Measurements from ENCODE around the gene CYFIP2.

The CYFIP2 gene

GRCh38 chr5:157253547-157253946 lies 12.4 kb upstream of the CYFIP2 start:
- peak in 34 of 58 donors; percentile 8 to 60 (median 33) for DNase-seq

DNA sequence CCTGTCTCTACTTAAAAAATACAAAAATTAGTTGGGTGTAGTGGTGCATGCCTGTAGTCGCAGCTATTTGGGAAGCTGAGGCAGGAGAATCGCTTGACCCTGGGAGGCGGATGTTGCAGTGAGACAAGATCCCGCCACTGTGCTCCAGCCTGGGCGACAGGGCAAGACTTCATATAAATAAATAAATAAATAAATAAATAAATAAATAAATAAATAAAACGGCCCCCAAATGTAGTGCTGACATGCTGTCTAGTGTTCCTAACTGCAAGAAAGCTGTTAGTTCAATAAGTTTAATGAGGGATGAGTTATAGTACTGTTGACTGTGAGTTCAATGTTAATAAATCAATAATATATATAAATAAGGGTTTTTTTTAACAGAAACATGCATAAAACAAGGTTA lies 7.5 kb upstream of the CYFIP2 start:
- DNase-seq: no peak

GRCh38 chr5:157259699-157260098 lies 6.2 kb upstream of the CYFIP2 start:
- no peak for DNase-seq

- DNase-seq: no peak
These were observed 2.3 kb upstream of the CYFIP2 start for GRCh38 chr5:157263496-157264090.

- peak in 4 of 58 donors; percentile 25 to 56 (median 52) for DNase-seq
These were observed 524 bp downstream of the CYFIP2 start for GRCh38 chr5:157266286-157267007.

GRCh38 chr5:157267025-157267424 lies 1.1 kb downstream of the CYFIP2 start:
- DNase-seq: no peak

- DNase-seq: peak in 11 of 58 donors; percentile 16 to 67 (median 36)
These were observed 2.0 kb downstream of the CYFIP2 start for GRCh38 chr5:157267761-157268480.

- DNase-seq: no peak
These were observed 3.3 kb downstream of the CYFIP2 start for GRCh38 chr5:157269165-157269671.

GRCh38 chr5:157269761-157270272 lies 3.9 kb downstream of the CYFIP2 start:
- no peak for DNase-seq

GRCh38 chr5:157270771-157271170 lies 4.8 kb downstream of the CYFIP2 start:
- no peak for DNase-seq

GRCh38 chr5:157271740-157272271 lies 5.9 kb downstream of the CYFIP2 start:
- no peak for DNase-seq

GRCh38 chr5:157273131-157273556 lies 7.2 kb downstream of the CYFIP2 start:
- no peak for DNase-seq

- no peak for DNase-seq
These were observed 9.5 kb downstream of the CYFIP2 start for GRCh38 chr5:157275403-157275802.

DNA sequence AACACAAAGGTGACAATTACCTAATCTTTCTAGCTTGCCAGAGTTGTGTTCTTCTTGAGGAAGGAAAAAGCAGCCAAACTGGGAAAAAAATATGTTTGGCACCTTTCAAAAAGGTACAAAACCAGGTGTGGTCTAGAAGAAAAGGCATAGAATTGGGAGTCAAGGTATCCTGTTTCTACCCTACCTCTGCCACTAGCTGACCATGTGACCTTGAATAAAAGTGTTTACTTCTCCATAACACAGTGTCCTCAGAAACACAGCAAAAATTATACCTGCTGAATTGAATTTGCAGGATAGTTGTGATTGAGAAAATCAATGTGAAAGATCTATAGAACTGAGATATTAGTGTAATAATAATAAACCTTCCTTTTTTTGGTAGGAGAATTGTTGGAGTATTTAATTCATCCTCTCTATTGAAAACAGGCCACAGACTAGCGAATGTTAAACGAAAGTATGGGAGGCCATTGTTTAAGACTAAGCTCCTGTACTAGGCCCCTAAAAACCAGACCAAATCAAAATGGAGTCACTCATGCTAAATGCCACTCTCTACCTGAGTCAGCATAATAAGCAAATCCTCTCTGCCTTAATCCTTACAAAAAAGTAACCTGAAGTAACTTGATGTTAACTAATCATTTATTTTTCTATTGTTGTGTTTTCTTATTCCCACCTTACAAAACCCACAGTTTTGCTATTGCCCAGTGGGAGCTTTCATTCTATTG lies 12.6 kb downstream of the CYFIP2 start:
- DNase-seq: no peak

DNA sequence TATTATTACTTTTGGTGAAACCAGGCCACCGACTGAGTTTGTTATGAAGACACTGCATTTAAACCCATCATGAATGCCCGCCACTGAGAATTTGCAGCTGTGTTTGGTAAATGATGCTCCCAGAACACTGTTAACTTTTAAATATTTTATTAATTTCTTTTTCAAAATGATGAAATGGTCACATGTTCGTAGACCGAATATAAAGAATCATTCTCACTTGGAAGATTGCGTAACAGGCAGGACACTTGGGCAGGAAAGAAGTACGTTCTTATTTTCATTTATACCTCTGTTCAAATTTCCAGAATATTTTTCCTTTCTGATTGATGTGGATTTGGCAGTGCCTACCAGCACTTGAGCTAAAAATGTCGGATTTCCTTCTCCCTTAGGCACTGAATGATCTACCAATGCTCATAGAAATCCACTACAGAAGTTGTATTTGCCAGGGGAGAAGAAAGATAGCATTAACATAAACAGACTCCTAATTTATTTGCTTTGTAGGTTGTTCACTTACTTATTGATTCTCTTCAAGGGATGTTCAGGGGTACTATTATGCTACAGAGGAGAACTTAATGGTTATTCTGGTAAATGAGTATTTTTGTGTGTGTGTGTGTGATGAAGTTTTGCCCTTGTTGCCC lies 13.8 kb downstream of the CYFIP2 start:
- DNase-seq: no peak

GRCh38 chr5:157280927-157281326 lies 15.0 kb downstream of the CYFIP2 start:
- DNase-seq: no peak

GRCh38 chr5:157282150-157282549 lies 16.2 kb downstream of the CYFIP2 start:
- DNase-seq: no peak

DNA sequence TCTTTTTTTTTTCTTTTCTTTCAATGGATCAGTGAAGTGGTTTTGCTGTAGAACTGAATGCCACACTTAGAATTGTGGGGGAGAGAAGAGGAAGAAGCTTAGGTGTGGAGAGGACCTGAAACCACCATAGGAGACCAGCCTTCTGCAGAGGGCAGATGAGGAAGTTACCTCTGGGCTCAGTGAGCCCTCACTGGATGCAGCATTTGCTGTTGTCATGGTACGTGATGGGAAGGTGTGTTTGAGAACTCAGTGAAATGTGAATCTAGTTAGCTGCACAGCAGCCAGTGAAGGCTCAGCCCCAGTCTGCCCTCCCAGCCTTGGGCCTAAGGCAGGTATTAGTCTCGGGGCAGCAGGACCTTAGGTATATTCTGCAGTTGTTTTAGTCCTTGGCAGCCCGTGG lies 17.5 kb downstream of the CYFIP2 start:
- no peak for DNase-seq

- DNase-seq: peak in 1 of 58 donors; percentile 17
These were observed 18.7 kb downstream of the CYFIP2 start for GRCh38 chr5:157284458-157285212.

Measured in anterior cingulate cortex (tissue), 58 donors.